Heart left ventricle (tissue), 13 donors: ENCODE results near the gene RAP1GAP.

Experiments used
- POLR2A ChIP-seq, 2 donors: fragments of 450-650 bp; IDR thresholded peaks; one replicate each; pipeline ENCODE4 v1.6.1; 2017; ENCODE audit warnings: antibody characterized with exemption in 2 of 2, mild to moderate bottlenecking in 2 of 2, moderate library complexity in 2 of 2
- TF ChIP-seq, protein P1 (sequence below), 12 donors: fragments of 200-600 bp; sonication (generic) in 4 of 12; IDR thresholded peaks; one replicate each; pipeline versions ENCODE4 v1.5.0 to v1.8.0; 2018 to 2022; ENCODE audit warnings: antibody characterized with exemption in 12 of 12, mild to moderate bottlenecking in 5 of 12
- donor health status: ischemic (EF 13 %, LVEDD 7.1; RV severe dilation, severe dysfunction).
- donor health status: DM: no; HTN: yes; CAD: no.
- donor health status: DM: no; HTN: no; CAD: no.
- donor health status: ischemic (EF 25% LVEDD 6.9; RV normal size, moderate dysfunction).
- donor health status: ischemic (EF 25% LVEDD 5.7; RV mildly dilated, moderate dysfunction).
- donor health status: ischemic (EF 35%, LVEDD 5.7; RV mildly dilated, moderate dysfunction).
- donor health status: nonischemic (EF 11% LVEDD 7.7; RV severe dilation, severe dysfunction).
- donor health status: DM: yes; HTN: yes; CAD: no.
- donor health status: PGD.
- donor health status: ischemic (EF 29% LVEDD 5.4; RV normal size, mild dysfunction).
- donor health status: nonischemic (EF 23%, LVEDD 6.1; RV moderate dilation, normal function).

DNA sequence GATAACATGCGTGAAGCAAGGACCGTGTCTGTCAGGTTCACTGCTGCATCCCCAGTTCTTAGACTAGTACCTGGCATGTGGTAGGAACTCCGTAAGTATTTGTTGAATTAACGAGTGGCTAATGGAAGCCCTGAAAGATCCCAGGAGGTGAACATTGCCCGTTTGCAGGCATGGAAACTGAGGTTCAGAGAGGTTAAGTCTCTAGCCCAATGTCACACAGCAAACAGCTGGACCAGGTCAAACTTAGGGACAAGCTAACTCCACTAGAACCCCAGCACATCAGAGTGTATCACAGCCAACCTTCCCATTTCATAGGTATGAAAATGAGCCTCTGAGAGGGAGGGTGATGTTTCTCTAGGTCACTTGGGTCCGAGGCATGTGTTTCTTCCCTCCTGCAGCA, 27.6 kb downstream of the RAP1GAP start:
- TF ChIP-seq, protein P1, sequence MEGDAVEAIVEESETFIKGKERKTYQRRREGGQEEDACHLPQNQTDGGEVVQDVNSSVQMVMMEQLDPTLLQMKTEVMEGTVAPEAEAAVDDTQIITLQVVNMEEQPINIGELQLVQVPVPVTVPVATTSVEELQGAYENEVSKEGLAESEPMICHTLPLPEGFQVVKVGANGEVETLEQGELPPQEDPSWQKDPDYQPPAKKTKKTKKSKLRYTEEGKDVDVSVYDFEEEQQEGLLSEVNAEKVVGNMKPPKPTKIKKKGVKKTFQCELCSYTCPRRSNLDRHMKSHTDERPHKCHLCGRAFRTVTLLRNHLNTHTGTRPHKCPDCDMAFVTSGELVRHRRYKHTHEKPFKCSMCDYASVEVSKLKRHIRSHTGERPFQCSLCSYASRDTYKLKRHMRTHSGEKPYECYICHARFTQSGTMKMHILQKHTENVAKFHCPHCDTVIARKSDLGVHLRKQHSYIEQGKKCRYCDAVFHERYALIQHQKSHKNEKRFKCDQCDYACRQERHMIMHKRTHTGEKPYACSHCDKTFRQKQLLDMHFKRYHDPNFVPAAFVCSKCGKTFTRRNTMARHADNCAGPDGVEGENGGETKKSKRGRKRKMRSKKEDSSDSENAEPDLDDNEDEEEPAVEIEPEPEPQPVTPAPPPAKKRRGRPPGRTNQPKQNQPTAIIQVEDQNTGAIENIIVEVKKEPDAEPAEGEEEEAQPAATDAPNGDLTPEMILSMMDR (IDR thresholded peaks at IDR 0.05): no peak
- no peak for TF ChIP-seq POLR2A (IDR thresholded peaks at IDR 0.05)
